GM12878 (cell line): ENCODE data around the gene OR52B2. TPM values are rescaled to one million over a fixed set of nuclear protein-coding genes. Genes with fewer than 3 reads are reported as not detected.

Source experiments
- ATAC-seq: fragments of 200-7000 bp; cut with Tn5 transposase; 3 replicates; pipeline ENCODE4 v1.9.1; 2020; ENCODE audit warnings: mild to moderate bottlenecking, moderate library complexity
- BruUV-seq: library from RNA; stranded (reverse); fragments of 400-500 nt; replicated peaks from 2 replicates; lab custom pipeline; 2021; lab: Mats Ljungman, UMichigan
- CTCF ChIA-PET: fragments of 300-600 bp; sonication (Branson Sonifier 250); formaldehyde crosslinking; extraction: SDS; loops from one replicate; lab custom pipeline; 2021; ENCODE audit warnings: inconsistent platforms; lab: Yijun Ruan, JAX
- POLR2A ChIA-PET: fragments of 350-600 bp; formaldehyde crosslinking; extraction: SDS; loops from one replicate; lab custom pipeline; 2021; ENCODE audit warnings: inconsistent platforms; lab: Charles Lee
- RAD21 ChIA-PET: fragments of 300-600 bp; sonication (Branson Sonifier 250); formaldehyde crosslinking; loops from one replicate; lab custom pipeline; 2023; ENCODE audit warnings: antibody characterized with exemption; ENCODE audit not compliant: unreplicated experiment; lab: Charles Lee
- SMC1A ChIA-PET: fragments of 300-600 bp; sonication (Branson Sonifier 250); formaldehyde crosslinking; loops from one replicate; lab custom pipeline; 2023; ENCODE audit not compliant: unreplicated experiment, uncharacterized antibody; lab: Charles Lee
- DNase-seq: peaks from one replicate; pipeline ENCODE4 v3.0.0-alpha.2; 2011; ENCODE audit warnings: low read depth, low spot score
- FAIRE-seq: peaks from 3 replicates; lab custom pipeline; 2011; peaks lifted over from hg19 to GRCh38; lab: Jason Lieb, UNC
- H2AFZ ChIP-seq: 2 replicates; pipeline ENCODE4 v1.6.0; 2011; ENCODE audit warnings: low read depth, low read length, control low read depth; ENCODE audit not compliant: control insufficient read depth
- H3K27ac ChIP-seq: 2 replicates; pipeline ENCODE4 v1.5.1; 2011; ENCODE audit warnings: control low read depth; ENCODE audit not compliant: control insufficient read depth, insufficient read depth
- H3K27me3 ChIP-seq, 2 experiments: replicated peaks in 1 of 2; 2 replicates each; pipeline versions ENCODE4 v1.6.0 to v1.6.1; 2011; ENCODE audit warnings: low read length in 1 of 2; ENCODE audit not compliant: control insufficient read depth in 2 of 2, insufficient read depth in 2 of 2
- H3K36me3 ChIP-seq, 2 experiments: 2 replicates each; pipeline ENCODE4 v1.5.1; 2011; ENCODE audit warnings: low read length in 1 of 2; ENCODE audit not compliant: control insufficient read depth in 2 of 2, insufficient read depth in 2 of 2
- H3K4me1 ChIP-seq: 2 replicates; pipeline ENCODE4 v1.6.1; 2011; ENCODE audit warnings: mild to moderate bottlenecking, low read length, moderate library complexity, mixed read lengths; ENCODE audit not compliant: control insufficient read depth, insufficient read depth
- H3K4me2 ChIP-seq: 2 replicates; pipeline ENCODE4 v1.6.0; 2011; ENCODE audit warnings: control low read depth; ENCODE audit not compliant: control insufficient read depth, insufficient read depth
- H3K4me3 ChIP-seq: fragments of 200-600 bp; sonication (generic); 2 replicates; pipeline ENCODE4 v1.5.1; 2016
- H3K79me2 ChIP-seq: 2 replicates; pipeline ENCODE4 v1.6.0; 2011; ENCODE audit warnings: low read length; ENCODE audit not compliant: control insufficient read depth, insufficient read depth
- H3K9ac ChIP-seq: 2 replicates; pipeline ENCODE4 v1.8.0; 2011; ENCODE audit warnings: low read length, control low read depth, mixed read lengths; ENCODE audit not compliant: control insufficient read depth, insufficient read depth
- H3K9me3 ChIP-seq: replicated peaks from 3 replicates; pipeline ENCODE4 v1.5.1; 2011; ENCODE audit warnings: mild to moderate bottlenecking, low read length; ENCODE audit not compliant: control insufficient read depth, insufficient read depth
- H4K20me1 ChIP-seq: 2 replicates; pipeline ENCODE4 v1.6.0; 2011; ENCODE audit not compliant: control insufficient read depth, insufficient read depth
- BACH1 ChIP-seq: fragments of 450-650 bp; IDR thresholded peaks from 2 replicates; pipeline ENCODE4 v1.6.1; 2017; ENCODE audit warnings: mild to moderate bottlenecking, borderline replicate concordance
- EED ChIP-seq: sonication (generic); IDR thresholded peaks from 2 replicates; pipeline ENCODE4 v1.6.1; 2016; ENCODE audit warnings: antibody characterized with exemption, low read depth
- IRF3 ChIP-seq: fragments of 450-650 bp; IDR thresholded peaks from 2 replicates; pipeline ENCODE4 v1.6.1; 2014; ENCODE audit warnings: mild to moderate bottlenecking
- KAT2A ChIP-seq: conservative IDR thresholded peaks from 2 replicates; pipeline ENCODE4 v1.6.1; 2011; ENCODE audit warnings: low read depth, low read length; ENCODE audit not compliant: control insufficient read depth
- PAX5 ChIP-seq: IDR thresholded peaks from 2 replicates; pipeline ENCODE4 v1.6.1; 2011; ENCODE audit warnings: low read depth, low read length, borderline replicate concordance
- PAX8 ChIP-seq: fragments of 450-650 bp; IDR thresholded peaks from 2 replicates; pipeline ENCODE4 v1.6.1; 2017; ENCODE audit warnings: mild to moderate bottlenecking, moderate library complexity
- PKNOX1 ChIP-seq: fragments of 450-650 bp; IDR thresholded peaks from 2 replicates; pipeline ENCODE4 v1.6.1; 2016; ENCODE audit warnings: mild to moderate bottlenecking
- SIN3A ChIP-seq: IDR thresholded peaks from 2 replicates; pipeline ENCODE4 v1.6.1; 2012; ENCODE audit warnings: low read depth, low read length, improper control_type of control experiment
- STAT3 ChIP-seq: IDR thresholded peaks from 2 replicates; pipeline ENCODE4 v1.6.1; 2011; ENCODE audit warnings: low read depth, low read length, improper control_type of control experiment
- ZBTB4 ChIP-seq: fragments of 450-650 bp; formaldehyde crosslinking; IDR thresholded peaks from 2 replicates; pipeline ENCODE4 v1.4.0; 2022; ENCODE audit warnings: mild to moderate bottlenecking, moderate library complexity
- WGBS: methylation state at CpG from one replicate; pipeline ENCODE4 v1.1.6; 2016; ENCODE audit warnings: low lambda C conversion rate; ENCODE audit not compliant: insufficient replicate concordance, insufficient coverage; ENCODE audit errors: missing lambda C conversion rate; 5-methylcytosine and 5-hydroxymethylcytosine counted together
- in situ Hi-C: fragments of 300-500 bp; cut with MboI; formaldehyde crosslinking; loops from 9 replicates; pipeline ENCODE4 v1.14.3; 2018; ENCODE audit warnings: mixed read lengths
- intact Hi-C: fragments of 100-400 bp; cut with micrococcal nuclease; formaldehyde crosslinking; loops from one replicate; pipeline ENCODE4 v1.14.2; 2022; ENCODE audit not compliant: unreplicated experiment
- polyA plus RNA-seq, 11 experiments: library from polyadenylated mRNA; depleted of rRNA in 4 of 11; unstranded in 6 of 11; stranded (reverse) in 5 of 11; fragments of >200 nt; fragmentation: Nextera tagmentation in 4 of 11; fragmentation: Illumina TruSeq in 1 of 11; extraction: Ambion mirVana in 4 of 11; extraction: Trizol in 1 of 11; gene quantifications; 1 replicate in 1 of 11; 2 replicates in 10 of 11; pipeline versions ENCODE4 v1.2.1 to v1.2.3, GENCODE V29; 2011 to 2016; ENCODE audit warnings: inconsistent platforms in 2 of 11, missing spikeins in 2 of 11, low read depth in 1 of 11
- total RNA-seq, 4 experiments: library from RNA; depleted of rRNA in 3 of 4; stranded (reverse); fragments of >200 nt in 3 of 4; fragmentation: Illumina TruSeq in 1 of 4; extraction: Trizol in 1 of 4; gene quantifications; 2 replicates each; pipeline versions ENCODE4 v1.2.1 to v1.2.3, GENCODE V29; 2013 to 2021
- TF ChIP-seq, protein P1 (sequence below): IDR thresholded peaks from 2 replicates; pipeline ENCODE4 v1.6.1; 2011; ENCODE audit warnings: borderline replicate concordance, low read depth, mild to moderate bottlenecking, moderate library complexity, mixed read lengths, low read length; ENCODE audit not compliant: insufficient read depth; ENCODE audit errors: extremely low read length
- TF ChIP-seq, protein P2 (sequence below): fragments of 450-650 bp; IDR thresholded peaks from 2 replicates; pipeline ENCODE4 v1.6.1; 2017; ENCODE audit warnings: borderline replicate concordance

OR52B2 gene
- total and polyA plus RNA-seq, 10 of the 15 experiments (the other 5 are each of a cell fraction or from before 2014, with no cell fraction given), result 0.08 TPM; not detected in 9

DNA sequence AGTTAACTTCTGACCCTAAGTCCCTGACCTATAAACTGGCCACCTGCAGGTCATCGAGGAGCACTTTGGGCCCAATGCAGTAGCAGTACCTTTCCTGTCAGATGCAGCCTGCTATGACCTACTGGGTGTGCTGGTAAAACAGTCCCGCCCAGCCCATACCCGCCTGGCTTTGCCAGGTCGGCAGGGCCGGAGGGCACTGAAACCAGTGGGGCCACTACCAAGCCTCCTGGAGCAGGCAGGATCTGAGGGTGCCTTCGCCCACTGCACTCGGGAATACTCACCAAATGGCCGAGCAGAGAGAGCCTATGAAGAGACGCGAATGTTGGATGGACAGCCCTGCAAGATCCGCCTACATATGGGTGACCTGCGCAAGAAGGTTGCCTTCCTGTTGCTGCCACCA lies 39.7 kb upstream of the OR52B2 start (continued):
- TF ChIP-seq ZBTB4 (CRISPR knock-in tag) (no peak), EED (no peak), PAX5 (no peak), STAT3 (no peak)

DNA sequence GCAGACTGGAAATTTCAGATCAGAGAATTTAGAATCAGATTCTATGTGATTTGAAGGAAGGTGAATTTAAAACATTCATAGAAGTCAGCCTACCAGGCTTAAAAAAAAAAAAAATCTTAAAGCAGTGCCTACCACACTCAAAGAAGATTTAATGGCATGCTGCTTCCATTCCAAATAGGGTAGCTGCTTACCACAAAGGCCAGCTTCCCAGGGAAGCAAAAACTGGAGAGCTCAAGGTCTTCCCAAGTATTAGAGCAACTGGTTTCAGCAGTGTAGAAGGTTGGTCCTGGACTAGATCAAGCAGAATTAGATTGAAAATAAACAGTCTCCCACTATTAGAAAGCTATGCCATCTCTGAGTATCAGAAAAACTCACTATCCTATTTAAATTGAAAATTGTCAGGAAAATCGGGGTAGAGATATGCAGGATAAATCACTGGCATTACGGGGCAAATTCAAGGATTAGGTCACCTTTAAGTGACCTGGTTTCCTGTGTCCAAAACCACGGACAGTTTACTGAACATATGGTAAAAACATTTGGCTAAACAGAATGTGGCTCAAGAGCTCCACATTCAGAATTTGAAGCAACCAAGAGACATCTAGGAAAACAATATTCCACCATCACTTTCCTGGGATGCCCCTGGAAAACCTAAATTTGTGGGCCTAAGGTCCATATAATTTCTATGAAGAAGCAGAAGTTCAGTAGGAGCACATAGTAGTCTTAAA lies 36.5 kb upstream of the OR52B2 start:
- Histone ChIP-seq H2AFZ (no peak overlapping the region), H3K36me3 (peaks cover 0 to 3% of the 10 kb centered on the region in 2 experiments; a peak in 3 of 4 replicates), H3K79me2 (no peaks in the 10 kb centered on the region), H3K4me2 (no peak overlapping the region), H3K27ac (no peak overlapping the region), H4K20me1 (no peaks in the 10 kb centered on the region), H3K4me1 (peaks cover 9% of the 10 kb centered on the region), H3K4me3 (no peak overlapping the region), H3K27me3 (no peaks in the 10 kb centered on the region), H3K9me3 (no peaks in the 10 kb centered on the region), H3K9ac (no peak overlapping the region)
- TF ChIP-seq, protein P1, sequence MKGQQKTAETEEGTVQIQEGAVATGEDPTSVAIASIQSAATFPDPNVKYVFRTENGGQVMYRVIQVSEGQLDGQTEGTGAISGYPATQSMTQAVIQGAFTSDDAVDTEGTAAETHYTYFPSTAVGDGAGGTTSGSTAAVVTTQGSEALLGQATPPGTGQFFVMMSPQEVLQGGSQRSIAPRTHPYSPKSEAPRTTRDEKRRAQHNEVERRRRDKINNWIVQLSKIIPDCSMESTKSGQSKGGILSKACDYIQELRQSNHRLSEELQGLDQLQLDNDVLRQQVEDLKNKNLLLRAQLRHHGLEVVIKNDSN, result no peak
- TF ChIP-seq IRF3, result no peak
- no peak for TF ChIP-seq SIN3A
- TF ChIP-seq KAT2A, result no peak
- TF ChIP-seq, protein P2, sequence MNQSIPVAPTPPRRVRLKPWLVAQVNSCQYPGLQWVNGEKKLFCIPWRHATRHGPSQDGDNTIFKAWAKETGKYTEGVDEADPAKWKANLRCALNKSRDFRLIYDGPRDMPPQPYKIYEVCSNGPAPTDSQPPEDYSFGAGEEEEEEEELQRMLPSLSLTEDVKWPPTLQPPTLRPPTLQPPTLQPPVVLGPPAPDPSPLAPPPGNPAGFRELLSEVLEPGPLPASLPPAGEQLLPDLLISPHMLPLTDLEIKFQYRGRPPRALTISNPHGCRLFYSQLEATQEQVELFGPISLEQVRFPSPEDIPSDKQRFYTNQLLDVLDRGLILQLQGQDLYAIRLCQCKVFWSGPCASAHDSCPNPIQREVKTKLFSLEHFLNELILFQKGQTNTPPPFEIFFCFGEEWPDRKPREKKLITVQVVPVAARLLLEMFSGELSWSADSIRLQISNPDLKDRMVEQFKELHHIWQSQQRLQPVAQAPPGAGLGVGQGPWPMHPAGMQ, result no peak
- no peak for TF ChIP-seq PKNOX1
- no peak for TF ChIP-seq PAX8
- TF ChIP-seq BACH1, result no peak
- no peak for FAIRE-seq
- in situ Hi-C loops, result no loop called here
- no peak for ATAC-seq
- POLR2A ChIA-PET, result no interaction called here
- no TSS peak for BruUV-seq
- no peak for DNase-seq
- SMC1A ChIA-PET, result interaction anchor here (1.2 to 1.7 kb wide), 5 partner anchors 8 to 26 kb away, joined by 3 to 5 read pairs (median 3); partner anchors contain the start of gene OR52W1
- CTCF ChIA-PET, result interaction anchor here (1.1 kb wide), 1 partner anchor 9 kb away, joined by 3 read pairs; no protein-coding TSS in a partner anchor
- RAD21 ChIA-PET, result no interaction called here
- intact Hi-C loops, result no loop called here
- 97% methylated on average over 3 of the region's 3 CpGs for WGBS
